HTERT RPE-1 (cell line): Measurements from ENCODE around the gene MINDY4.

Experiments used
- in situ Hi-C: fragments of 300-500 bp; cut with MboI; formaldehyde crosslinking; loops from 4 replicates; pipeline ENCODE4 v1.14.3; 2020; ENCODE audit warnings: low sequenced_read_pairs

MINDY4 gene

GRCh38 chr7:30740417-30741181 is 30.6 kb upstream of the MINDY4 start:
- in situ Hi-C loops, result no loop called here

GRCh38 chr7:30741289-30741688 is 29.9 kb upstream of the MINDY4 start:
- in situ Hi-C loops, result no loop called here

GRCh38 chr7:30743371-30744074 is 27.7 kb upstream of the MINDY4 start:
- in situ Hi-C loops, result no loop called here

- in situ Hi-C loops, result no loop called here
Measured at GRCh38 chr7:30744075-30744417, 27.2 kb upstream of the MINDY4 start.

GRCh38 chr7:30745261-30745941 is 25.8 kb upstream of the MINDY4 start:
- in situ Hi-C loops, result no loop called here

- in situ Hi-C loops, result no loop called here
Measured at GRCh38 chr7:30750010-30750409, 21.2 kb upstream of the MINDY4 start.

- in situ Hi-C loops, result no loop called here
Measured at GRCh38 chr7:30750683-30751650, 20.2 kb upstream of the MINDY4 start.

- in situ Hi-C loops, result no loop called here
Measured at GRCh38 chr7:30751696-30752273, 19.4 kb upstream of the MINDY4 start, which contains the start of gene INMT. TSS of gene INMT (plus strand) at chr7:30752135. CDS start at chr7:30752151, 16 bp downstream.

GRCh38 chr7:30752484-30752883 is 18.7 kb upstream of the MINDY4 start:
- in situ Hi-C loops, result no loop called here

GRCh38 chr7:30752979-30753378 is 18.2 kb upstream of the MINDY4 start:
- in situ Hi-C loops, result no loop called here

- in situ Hi-C loops, result no loop called here
Measured at GRCh38 chr7:30754315-30754877, 16.8 kb upstream of the MINDY4 start.

GRCh38 chr7:30755384-30756154 is 15.6 kb upstream of the MINDY4 start:
- in situ Hi-C loops, result no loop called here

- in situ Hi-C loops, result no loop called here
Measured at GRCh38 chr7:30757342-30757692, 13.9 kb upstream of the MINDY4 start.

GRCh38 chr7:30760514-30761213 is 10.6 kb upstream of the MINDY4 start:
- in situ Hi-C loops, result no loop called here

- in situ Hi-C loops, result no loop called here
Measured at GRCh38 chr7:30761214-30762156, 9.7 kb upstream of the MINDY4 start.

- in situ Hi-C loops, result no loop called here
Measured at GRCh38 chr7:30764030-30764975, 6.9 kb upstream of the MINDY4 start.

GRCh38 chr7:30765408-30765807 is 5.8 kb upstream of the MINDY4 start:
- in situ Hi-C loops, result no loop called here
